SU-DHL-6 (cell line): ENCODE data around the gene USP31.

Source experiments
- H2AFZ ChIP-seq: fragments of 200-600 bp; sonication (generic); 2 replicates; pipeline ENCODE4 v1.6.1; 2014; ENCODE audit warnings: low read depth, mild to moderate bottlenecking, moderate library complexity, mixed read lengths, antibody characterized with exemption, low read length; ENCODE audit not compliant: severe bottlenecking
- H3F3A ChIP-seq: fragments of 200-600 bp; shearing (Covaris generic); 2 replicates; pipeline ENCODE4 v1.6.0; 2016; ENCODE audit warnings: antibody characterized with exemption, mild to moderate bottlenecking; ENCODE audit not compliant: insufficient read depth
- H3K27ac ChIP-seq: fragments of 200-600 bp; sonication (generic); 2 replicates; pipeline ENCODE4 v1.5.1; 2016; ENCODE audit warnings: low read depth, mild to moderate bottlenecking, low read length, moderate library complexity, mixed read lengths
- H3K27me3 ChIP-seq: fragments of 200-600 bp; sonication (generic), shearing (Covaris generic); 2 replicates; pipeline ENCODE4 v1.6.0; 2014; ENCODE audit warnings: mild to moderate bottlenecking, low read length
- H3K36me3 ChIP-seq: fragments of 200-600 bp; sonication (generic); 2 replicates; pipeline ENCODE4 v1.6.1; 2014; ENCODE audit warnings: mild to moderate bottlenecking, low read length, mixed read lengths
- H3K4me2 ChIP-seq: fragments of 300-600, 200-600 bp; shearing (Covaris generic), sonication (generic); 2 replicates; pipeline ENCODE4 v1.6.0; 2014; ENCODE audit warnings: low read length, low read depth, mild to moderate bottlenecking; ENCODE audit not compliant: poor library complexity, severe bottlenecking
- H3K4me3 ChIP-seq: fragments of 200-600 bp; sonication (generic); 2 replicates; pipeline ENCODE4 v1.5.1; 2014; ENCODE audit warnings: antibody characterized with exemption, low read length, mild to moderate bottlenecking, mixed read lengths; ENCODE audit not compliant: insufficient read depth, poor library complexity, severe bottlenecking
- H3K79me2 ChIP-seq: fragments of 200-600 bp; sonication (generic); 2 replicates; pipeline ENCODE4 v1.6.1; 2014; ENCODE audit warnings: mild to moderate bottlenecking, low read length, moderate library complexity; ENCODE audit not compliant: insufficient read depth
- H3K9ac ChIP-seq: fragments of 200-600 bp; sonication (generic); 2 replicates; pipeline ENCODE4 v1.7.0; 2014; ENCODE audit warnings: mild to moderate bottlenecking, low read length
- H3K9me2 ChIP-seq: fragments of 200-600 bp; sonication (generic); replicated peaks from 2 replicates; pipeline ENCODE4 v1.6.1; 2014; ENCODE audit warnings: low read length; ENCODE audit not compliant: insufficient read depth
- H3K9me3 ChIP-seq: fragments of 200-600 bp; sonication (generic); 2 replicates; pipeline ENCODE4 v1.6.1; 2014; ENCODE audit warnings: low read length, mixed read lengths; ENCODE audit not compliant: insufficient read depth
- H4K20me1 ChIP-seq: fragments of 200-600 bp; sonication (generic); 2 replicates; pipeline ENCODE4 v1.6.1; 2014; ENCODE audit warnings: low read depth, mild to moderate bottlenecking, antibody characterized with exemption, low read length, moderate library complexity, mixed read lengths
- CTCF ChIP-seq: fragments of 200-600 bp; sonication (generic); IDR thresholded peaks from one replicate; pipeline ENCODE4 v1.5.1; 2017; ENCODE audit warnings: antibody characterized with exemption, mild to moderate bottlenecking, low read length, moderate library complexity; ENCODE audit not compliant: insufficient read depth, poor library complexity, severe bottlenecking
- EZH2phosphoT487 ChIP-seq: fragments of 200-600 bp; sonication (generic), shearing (Covaris generic); conservative IDR thresholded peaks from 2 replicates; pipeline ENCODE4 v1.6.1; 2018; ENCODE audit warnings: mild to moderate bottlenecking, antibody characterized with exemption, low read length, moderate library complexity, mixed read lengths

USP31 gene

GRCh38 chr16:23074423-23074822 lies 74.8 kb downstream of the USP31 start:
- Histone ChIP-seq H4K20me1 (no peaks in the 10 kb centered on the region), H2AFZ (no peak overlapping the region), H3K9ac (no peak overlapping the region), H3K4me2 (no peak overlapping the region), H3K4me3 (no peak overlapping the region), H3K9me3 (no peaks in the 10 kb centered on the region), H3F3A (no peaks in the 10 kb centered on the region), H3K27ac (no peak overlapping the region), H3K36me3 (no peaks in the 10 kb centered on the region), H3K9me2 (no peaks in the 10 kb centered on the region), H3K79me2 (no peaks in the 10 kb centered on the region), H3K27me3 (no peaks in the 10 kb centered on the region)
- TF ChIP-seq CTCF (no peak), EZH2phosphoT487 (no peak)

- Histone ChIP-seq H3K4me3 (no peak overlapping the region), H3K9me3 (no peaks in the 10 kb centered on the region), H3K4me2 (no peak overlapping the region), H3K9ac (no peak overlapping the region), H3K27me3 (no peaks in the 10 kb centered on the region), H3K27ac (no peak overlapping the region), H3K79me2 (no peaks in the 10 kb centered on the region), H3K36me3 (no peaks in the 10 kb centered on the region), H3K9me2 (no peaks in the 10 kb centered on the region), H3F3A (no peaks in the 10 kb centered on the region), H4K20me1 (no peaks in the 10 kb centered on the region), H2AFZ (no peak overlapping the region)
- no peak for TF ChIP-seq CTCF
- TF ChIP-seq EZH2phosphoT487: no peak
These were observed 76.3 kb downstream of the USP31 start for GRCh38 chr16:23072769-23073549.

GRCh38 chr16:23072084-23072599 lies 77.1 kb downstream of the USP31 start:
- Histone ChIP-seq H4K20me1 (no peaks in the 10 kb centered on the region), H3K27me3 (no peaks in the 10 kb centered on the region), H2AFZ (no peak overlapping the region), H3K9me3 (no peaks in the 10 kb centered on the region), H3K4me2 (no peak overlapping the region), H3K9ac (no peak overlapping the region), H3K36me3 (no peaks in the 10 kb centered on the region), H3K79me2 (no peaks in the 10 kb centered on the region), H3K4me3 (no peak overlapping the region), H3F3A (no peaks in the 10 kb centered on the region), H3K9me2 (no peaks in the 10 kb centered on the region), H3K27ac (no peak overlapping the region)
- TF ChIP-seq EZH2phosphoT487 (no peak), CTCF (no peak)
